Measurements from ENCODE around the gene COL4A2.

Gene COL4A2

DNA sequence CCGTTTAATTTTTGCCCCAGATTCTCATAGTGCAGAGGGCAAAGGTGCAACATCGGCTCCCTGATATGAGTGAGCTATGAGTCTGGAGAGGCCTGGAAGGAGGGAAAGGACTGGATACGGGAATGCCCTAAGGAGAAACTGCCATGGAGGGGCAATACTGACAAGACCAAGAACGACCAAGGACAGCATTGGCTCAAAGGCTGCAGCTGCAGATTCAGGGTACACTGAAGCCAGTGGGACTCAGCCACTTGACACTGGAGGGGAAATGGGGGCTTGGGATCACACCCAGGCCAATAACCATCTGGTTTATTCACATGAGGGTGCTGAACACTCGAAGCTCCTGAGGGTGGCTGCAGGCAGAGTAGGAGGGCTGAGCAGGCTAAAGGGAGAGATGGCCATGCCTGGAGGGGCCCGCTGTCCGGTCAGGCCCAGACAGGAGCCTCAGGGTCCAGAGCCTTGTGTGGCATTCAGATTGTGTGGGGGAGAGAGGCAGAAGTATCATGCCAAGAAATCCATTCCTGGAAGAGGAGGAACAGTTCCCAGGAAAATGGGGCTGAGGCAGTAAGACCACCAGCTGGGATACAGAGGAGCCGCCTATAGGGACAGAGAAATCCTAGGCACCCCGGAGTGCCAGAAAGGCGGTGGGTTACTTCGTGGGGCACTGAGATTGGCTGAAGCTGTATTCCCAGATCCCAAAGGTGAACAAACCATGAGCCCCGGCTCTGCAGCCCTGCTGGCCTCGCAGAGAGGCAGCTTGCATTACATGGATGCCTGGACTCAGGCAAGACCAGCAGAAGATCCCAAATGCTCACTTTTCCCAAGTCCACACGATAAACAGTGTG, 20.9 kb upstream of the COL4A2 start:
- TF ChIP-seq, protein P1, sequence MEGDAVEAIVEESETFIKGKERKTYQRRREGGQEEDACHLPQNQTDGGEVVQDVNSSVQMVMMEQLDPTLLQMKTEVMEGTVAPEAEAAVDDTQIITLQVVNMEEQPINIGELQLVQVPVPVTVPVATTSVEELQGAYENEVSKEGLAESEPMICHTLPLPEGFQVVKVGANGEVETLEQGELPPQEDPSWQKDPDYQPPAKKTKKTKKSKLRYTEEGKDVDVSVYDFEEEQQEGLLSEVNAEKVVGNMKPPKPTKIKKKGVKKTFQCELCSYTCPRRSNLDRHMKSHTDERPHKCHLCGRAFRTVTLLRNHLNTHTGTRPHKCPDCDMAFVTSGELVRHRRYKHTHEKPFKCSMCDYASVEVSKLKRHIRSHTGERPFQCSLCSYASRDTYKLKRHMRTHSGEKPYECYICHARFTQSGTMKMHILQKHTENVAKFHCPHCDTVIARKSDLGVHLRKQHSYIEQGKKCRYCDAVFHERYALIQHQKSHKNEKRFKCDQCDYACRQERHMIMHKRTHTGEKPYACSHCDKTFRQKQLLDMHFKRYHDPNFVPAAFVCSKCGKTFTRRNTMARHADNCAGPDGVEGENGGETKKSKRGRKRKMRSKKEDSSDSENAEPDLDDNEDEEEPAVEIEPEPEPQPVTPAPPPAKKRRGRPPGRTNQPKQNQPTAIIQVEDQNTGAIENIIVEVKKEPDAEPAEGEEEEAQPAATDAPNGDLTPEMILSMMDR (IDR thresholded peaks at IDR 0.05): no peak

DNA sequence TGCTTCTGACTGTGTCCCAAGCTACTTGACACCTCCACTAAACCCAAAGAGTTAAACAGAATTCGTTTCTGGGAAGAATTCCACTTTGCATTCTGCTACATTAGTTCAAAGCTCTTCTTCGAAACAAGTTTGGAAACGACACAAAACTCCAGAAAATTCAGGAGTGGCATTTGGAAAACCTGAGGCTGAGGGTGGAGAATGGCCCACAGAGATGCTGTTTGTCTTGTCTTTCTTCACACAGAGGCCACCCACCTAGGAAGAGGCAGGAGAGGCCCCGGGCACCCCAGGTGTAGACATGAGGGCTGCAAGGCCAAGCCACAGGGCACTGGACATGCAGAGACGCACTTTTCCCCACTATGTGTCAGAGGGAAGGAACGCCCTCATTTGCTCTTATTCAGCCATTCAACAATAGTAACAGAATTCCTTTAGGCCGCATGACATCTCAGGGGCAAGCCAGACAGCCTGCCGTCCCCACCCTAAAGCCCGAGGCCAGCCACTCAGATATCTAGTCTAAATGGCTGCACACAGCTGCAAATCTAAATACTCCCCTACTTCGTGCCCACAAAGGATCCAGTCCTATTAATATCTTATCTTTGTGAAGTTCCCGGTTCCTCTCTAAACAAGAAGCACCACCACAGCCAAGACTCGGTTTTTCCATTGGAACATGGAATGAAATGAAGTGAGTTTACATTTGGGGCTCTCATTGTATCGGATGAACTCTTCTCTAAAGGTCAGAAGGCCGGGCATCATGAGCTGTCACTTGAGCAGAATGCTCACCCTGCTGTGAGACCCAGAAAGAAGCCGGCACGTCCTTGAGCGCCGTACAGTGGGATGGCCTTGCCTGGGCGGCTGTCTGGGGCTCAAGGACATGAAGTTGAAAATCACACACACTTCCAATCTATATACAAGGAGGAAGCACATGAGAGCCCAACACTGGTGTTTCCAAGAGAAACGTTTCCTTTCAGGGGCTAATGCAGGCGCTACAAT, 20.0 kb upstream of the COL4A2 start:
- TF ChIP-seq, protein P1 (IDR thresholded peaks at IDR 0.05): no peak

- TF ChIP-seq, protein P1 (IDR thresholded peaks at IDR 0.05): no peak
Observed at GRCh38 chr13:110289174-110289573, 17.9 kb upstream of the COL4A2 start.

DNA sequence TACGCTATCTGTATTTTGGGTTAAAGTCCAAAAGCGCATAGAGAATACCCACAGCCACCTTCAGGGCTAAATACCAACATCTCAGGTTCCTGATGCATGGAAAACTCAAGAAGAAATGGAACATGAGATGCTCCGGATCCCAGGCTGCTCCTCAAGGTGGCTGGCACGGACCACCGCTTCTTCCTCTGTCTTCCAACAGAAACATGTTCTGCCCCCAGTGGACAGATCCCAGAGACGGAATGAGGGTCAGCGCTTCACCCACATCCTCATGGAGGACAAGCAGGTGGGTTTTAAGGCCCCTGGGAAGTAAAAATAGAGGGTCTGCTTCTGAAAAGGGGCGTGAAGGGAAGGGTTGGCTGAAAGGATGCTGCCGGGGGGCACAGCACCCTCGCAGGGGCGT, 17.4 kb upstream of the COL4A2 start:
- TF ChIP-seq, protein P1 (IDR thresholded peaks at IDR 0.05): no peak

- TF ChIP-seq, protein P1 (IDR thresholded peaks at IDR 0.05): no peak
Observed at GRCh38 chr13:110290153-110290552, 16.9 kb upstream of the COL4A2 start.

DNA sequence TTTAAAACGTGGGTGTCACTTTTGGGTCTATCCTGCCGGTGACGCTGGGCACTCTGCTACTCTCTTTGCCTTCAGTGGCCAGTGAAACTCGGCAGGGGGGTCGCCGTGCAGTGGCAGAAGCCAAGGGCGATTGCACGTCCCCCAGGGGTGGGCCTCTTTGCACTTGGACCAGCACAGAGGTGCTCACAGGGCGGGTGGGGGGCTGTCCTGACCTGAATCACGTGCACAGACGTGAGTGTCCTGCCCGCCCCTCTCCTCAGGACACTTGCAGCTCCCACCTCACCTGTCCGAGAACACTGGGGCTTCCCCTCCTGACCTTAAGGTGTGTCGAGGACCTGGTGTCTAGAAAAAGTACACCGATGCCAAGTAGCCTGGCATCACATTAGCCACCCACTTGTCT, 16.3 kb upstream of the COL4A2 start:
- TF ChIP-seq, protein P1 (IDR thresholded peaks at IDR 0.05): no peak

DNA sequence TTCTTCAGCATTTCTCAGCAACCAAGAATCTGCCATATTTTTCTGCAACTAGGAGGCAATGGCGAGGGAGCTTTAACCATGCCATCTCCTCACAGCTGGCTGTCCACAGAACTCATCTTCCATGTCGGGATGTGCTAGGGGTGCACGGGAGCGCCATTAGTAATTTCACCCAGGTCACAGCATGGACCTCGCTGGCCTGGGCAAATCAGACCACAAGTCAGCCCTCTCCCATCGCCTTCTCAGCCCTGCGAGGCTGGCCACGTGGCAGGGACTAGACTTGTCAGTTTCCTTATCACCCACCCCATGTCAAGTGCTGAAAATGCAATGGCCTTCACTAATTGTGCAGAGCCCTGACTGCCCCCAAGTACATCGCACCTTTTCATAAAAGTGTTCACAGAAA, 15.8 kb upstream of the COL4A2 start:
- TF ChIP-seq, protein P1 (IDR thresholded peaks at IDR 0.05): no peak
